A673 (cell line): ENCODE measurements around the gene MGST3. TPM values are rescaled to one million over a fixed set of nuclear protein-coding genes. Genes with fewer than 3 reads are reported as not detected.
A peak's percentile ranks its signal among the peaks of the same experiment; 100 is the strongest.

Experiments used
- BruUV-seq: library from RNA; stranded (reverse); fragments of 400-500 nt; replicated peaks from 2 replicates; lab custom pipeline; 2021; lab: Mats Ljungman, UMichigan
- CTCF ChIA-PET: fragments of 300-600 bp; sonication (Branson Sonifier 250); formaldehyde crosslinking; loops from one replicate; lab custom pipeline; 2022; ENCODE audit warnings: antibody characterized with exemption; lab: Charles Lee
- POLR2A ChIA-PET: fragments of 300-600 bp; sonication (Branson Sonifier 250); formaldehyde crosslinking; loops from one replicate; lab custom pipeline; 2022; ENCODE audit warnings: antibody characterized with exemption; ENCODE audit not compliant: low non-redundant PET; lab: Charles Lee
- DNase-seq: peaks from one replicate; pipeline ENCODE4 v3.0.0-alpha.2; 2015; ENCODE audit warnings: low spot score
- H3K27ac ChIP-seq: fragments of 200-600 bp; sonication (generic); 2 replicates; pipeline ENCODE4 v1.5.1; 2016; ENCODE audit warnings: mixed run types, low read depth, mild to moderate bottlenecking, mixed read lengths, antibody characterized with exemption, low read length; ENCODE audit not compliant: poor library complexity, severe bottlenecking
- H3K27me3 ChIP-seq: fragments of 200-600 bp; sonication (generic); replicated peaks from 2 replicates; pipeline ENCODE4 v1.6.1; 2017; ENCODE audit warnings: mixed run types, low read depth, mild to moderate bottlenecking, mixed read lengths, antibody characterized with exemption, low read length; ENCODE audit not compliant: insufficient read depth, poor library complexity
- H3K36me3 ChIP-seq: fragments of 200-600 bp; sonication (generic); 2 replicates; pipeline ENCODE4 v1.6.1; 2016; ENCODE audit warnings: mixed run types, mild to moderate bottlenecking, mixed read lengths, antibody characterized with exemption, low read length; ENCODE audit not compliant: insufficient read depth, poor library complexity, severe bottlenecking
- H3K4me1 ChIP-seq: fragments of 200-600 bp; sonication (generic); 2 replicates; pipeline ENCODE4 v1.6.1; 2017; ENCODE audit warnings: mixed run types, mild to moderate bottlenecking, mixed read lengths, antibody characterized with exemption, low read length; ENCODE audit not compliant: insufficient read depth, poor library complexity, severe bottlenecking
- H3K4me3 ChIP-seq: fragments of 200-600 bp; sonication (generic); 2 replicates; pipeline ENCODE4 v1.5.1; 2016; ENCODE audit warnings: low read depth, mixed run types, mild to moderate bottlenecking, mixed read lengths, low read length; ENCODE audit not compliant: poor library complexity, severe bottlenecking
- H3K9me3 ChIP-seq: fragments of 200-600 bp; sonication (generic); 2 replicates; pipeline ENCODE4 v1.6.1; 2016; ENCODE audit warnings: mixed run types, low read depth, mild to moderate bottlenecking, mixed read lengths, antibody characterized with exemption, low read length; ENCODE audit not compliant: poor library complexity, severe bottlenecking
- CTCF ChIP-seq: fragments of 300-800, 200-600 bp; sonication (generic); conservative IDR thresholded peaks from 2 replicates; pipeline ENCODE4 v1.5.1; 2017; ENCODE audit warnings: low read depth, mild to moderate bottlenecking, antibody characterized with exemption, low read length, moderate library complexity, mixed read lengths
- EZH2 ChIP-seq: fragments of 200-600 bp; sonication (generic); IDR thresholded peaks from 2 replicates; pipeline ENCODE4 v1.6.1; 2017; ENCODE audit warnings: borderline replicate concordance, low read depth, mild to moderate bottlenecking, mixed read lengths, antibody characterized with exemption, low read length; ENCODE audit not compliant: poor library complexity, severe bottlenecking
- intact Hi-C: fragments of 100-400 bp; cut with micrococcal nuclease; formaldehyde crosslinking; loops from one replicate; pipeline ENCODE4 v1.10.0; 2022; ENCODE audit not compliant: unreplicated experiment
- total RNA-seq: library from RNA; stranded (reverse); gene quantifications from 2 replicates; pipeline ENCODE4 v1.2.3, GENCODE V29; 2021

The MGST3 gene
- total RNA-seq, 1 experiment from 2014 or later: 150 TPM

- POLR2A ChIA-PET: no interaction called here
- Histone ChIP-seq H3K4me1 (peaks cover 18% of the 10 kb centered on the region), H3K36me3 (no peaks in the 10 kb centered on the region), H3K27ac (no peak overlapping the region), H3K4me3 (no peak overlapping the region), H3K9me3 (no peaks in the 10 kb centered on the region), H3K27me3 (no peaks in the 10 kb centered on the region)
- BruUV-seq: no TSS peak
- CTCF ChIA-PET: no interaction called here
- intact Hi-C loops: no loop called here
- TF ChIP-seq CTCF: no peak
- TF ChIP-seq EZH2: no peak
- peak; percentile 64 for DNase-seq
These were observed 14.8 kb downstream of the MGST3 start for GRCh38 chr1:165645654-165646366.

GRCh38 chr1:165647517-165647916 lies 16.5 kb downstream of the MGST3 start:
- Histone ChIP-seq H3K4me3 (no peak overlapping the region), H3K27me3 (no peaks in the 10 kb centered on the region), H3K27ac (no peak overlapping the region), H3K36me3 (peaks cover 6% of the 10 kb centered on the region), H3K9me3 (no peaks in the 10 kb centered on the region), H3K4me1 (peaks cover 7% of the 10 kb centered on the region)
- BruUV-seq: no TSS peak
- CTCF ChIA-PET: no interaction called here
- TF ChIP-seq EZH2 (no peak), CTCF (no peak)
- no peak for DNase-seq
- intact Hi-C loops: no loop called here
- POLR2A ChIA-PET: no interaction called here

- CTCF ChIA-PET: no interaction called here
- no peak for DNase-seq
- peaks cover 6% of the 10 kb centered on the region for H3K36me3 ChIP-seq
- peaks cover 7% of the 10 kb centered on the region for H3K4me1 ChIP-seq
- no peaks in the 10 kb centered on the region for H3K9me3 ChIP-seq
- H3K27ac ChIP-seq: no peak overlapping the region
- no peak for TF ChIP-seq CTCF
- no peak for TF ChIP-seq EZH2
- H3K27me3 ChIP-seq: no peaks in the 10 kb centered on the region
- POLR2A ChIA-PET: no interaction called here
- no TSS peak for BruUV-seq
- no peak overlapping the region for H3K4me3 ChIP-seq
- intact Hi-C loops: no loop called here
These were observed 16.9 kb downstream of the MGST3 start for GRCh38 chr1:165647970-165648369.
